Limb (tissue), 2 donors: ENCODE measurements around the gene PRDX6.
A peak's percentile ranks its signal among the peaks of the same experiment; 100 is the strongest.
"Not testable (repeated sequence)": the region's sequence is repeated elsewhere in the genome, so short reads cannot be mapped to it uniquely, and the experiment has no call there.

Experiments used
- DNase-seq, 2 donors: peaks; one replicate each; pipeline ENCODE4 v3.0.0-alpha.2; 2016; ENCODE audit errors: extremely low spot score in 2 of 2

Gene PRDX6, protein sequence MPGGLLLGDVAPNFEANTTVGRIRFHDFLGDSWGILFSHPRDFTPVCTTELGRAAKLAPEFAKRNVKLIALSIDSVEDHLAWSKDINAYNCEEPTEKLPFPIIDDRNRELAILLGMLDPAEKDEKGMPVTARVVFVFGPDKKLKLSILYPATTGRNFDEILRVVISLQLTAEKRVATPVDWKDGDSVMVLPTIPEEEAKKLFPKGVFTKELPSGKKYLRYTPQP

GRCh38 chr1:173477286-173478093, at the start of gene PRDX6:
Gene PRDX6 (plus strand): TSS chr1:173477335. CDS start chr1:173477398, 63 bp downstream.
- DNase-seq, result peak in 1 of 2 donors; percentile 82

DNA sequence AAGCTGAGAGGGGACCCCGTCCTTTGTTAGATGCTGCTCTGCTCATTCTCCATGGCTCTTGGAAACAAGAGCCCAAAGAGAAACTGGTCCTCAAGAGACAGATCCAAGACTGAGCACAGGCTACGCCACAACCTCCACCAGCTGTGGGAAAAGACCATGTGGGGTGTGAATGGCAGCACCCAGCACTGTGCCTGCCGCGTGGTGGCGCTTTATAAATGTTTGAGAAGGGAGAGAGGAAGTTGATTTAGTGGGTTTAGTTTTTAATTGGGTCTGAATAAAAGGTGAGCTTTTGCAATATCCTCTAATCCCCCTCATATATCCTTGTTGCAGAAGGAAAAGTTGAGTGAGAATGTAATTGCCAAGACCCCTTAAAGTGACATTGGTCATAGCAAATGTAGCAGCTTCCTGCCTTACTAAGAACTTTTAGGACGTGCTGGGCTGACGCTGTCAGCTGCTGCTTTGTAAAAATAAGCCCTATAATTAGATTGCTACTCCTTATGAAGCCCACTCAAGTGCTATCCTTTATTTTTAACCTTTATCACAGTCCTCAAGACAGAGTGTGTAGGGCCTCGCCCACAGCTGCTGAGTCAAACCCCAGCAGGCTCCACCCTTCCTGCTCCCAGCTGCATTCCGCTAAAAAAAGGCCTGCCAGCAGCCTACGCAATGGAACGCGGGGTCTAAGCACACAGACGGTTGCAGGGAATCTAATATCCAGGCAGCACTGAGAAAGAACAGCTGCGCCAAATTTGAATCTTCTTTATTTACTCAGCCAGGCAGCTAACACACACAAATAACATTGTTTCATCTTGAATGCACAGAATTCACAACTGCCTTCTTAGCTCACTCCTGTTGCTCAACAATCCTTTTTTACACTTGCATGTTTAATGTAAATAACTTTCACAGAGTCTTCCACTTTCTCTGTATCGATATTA, 47.4 kb upstream of the PRDX6 start:
- peak; percentile 89 to 97 for DNase-seq

DNA sequence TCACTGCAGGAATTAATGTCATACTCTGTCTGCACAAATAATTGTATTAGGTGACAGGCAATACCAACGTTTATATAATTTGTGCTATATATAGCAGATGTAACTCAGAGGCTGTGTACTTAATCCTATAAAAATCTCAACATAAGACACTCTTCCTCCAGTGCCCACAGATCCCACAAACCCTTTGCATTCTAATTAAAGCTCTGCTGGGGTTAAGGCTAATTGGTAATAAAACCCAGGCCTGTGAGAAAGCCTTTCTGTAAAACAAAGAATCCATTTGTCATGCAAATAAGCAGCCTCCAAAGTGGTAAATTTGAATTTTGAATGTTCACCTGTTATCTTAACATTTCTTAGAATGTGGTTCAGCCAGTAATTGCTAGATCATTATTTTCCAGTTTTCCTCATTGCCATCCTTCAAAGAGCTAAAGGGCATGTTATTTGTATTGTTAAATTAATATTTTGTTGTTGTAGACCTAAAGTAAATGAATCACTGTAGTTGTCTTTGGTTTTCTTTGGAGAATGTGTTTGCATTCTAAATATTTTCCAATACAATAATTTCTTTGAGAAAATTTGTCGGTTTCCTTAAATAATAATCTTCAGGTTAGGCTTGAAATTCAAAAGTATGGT, 46.3 kb upstream of the PRDX6 start:
- DNase-seq, result no peak

- DNase-seq, result peak; percentile 87
Observed at GRCh38 chr1:173431304-173432045, 45.7 kb upstream of the PRDX6 start.

GRCh38 chr1:173432331-173432730, 44.8 kb upstream of the PRDX6 start:
- DNase-seq, result no peak

GRCh38 chr1:173433751-173434326, 43.3 kb upstream of the PRDX6 start:
- DNase-seq, result no peak

DNA sequence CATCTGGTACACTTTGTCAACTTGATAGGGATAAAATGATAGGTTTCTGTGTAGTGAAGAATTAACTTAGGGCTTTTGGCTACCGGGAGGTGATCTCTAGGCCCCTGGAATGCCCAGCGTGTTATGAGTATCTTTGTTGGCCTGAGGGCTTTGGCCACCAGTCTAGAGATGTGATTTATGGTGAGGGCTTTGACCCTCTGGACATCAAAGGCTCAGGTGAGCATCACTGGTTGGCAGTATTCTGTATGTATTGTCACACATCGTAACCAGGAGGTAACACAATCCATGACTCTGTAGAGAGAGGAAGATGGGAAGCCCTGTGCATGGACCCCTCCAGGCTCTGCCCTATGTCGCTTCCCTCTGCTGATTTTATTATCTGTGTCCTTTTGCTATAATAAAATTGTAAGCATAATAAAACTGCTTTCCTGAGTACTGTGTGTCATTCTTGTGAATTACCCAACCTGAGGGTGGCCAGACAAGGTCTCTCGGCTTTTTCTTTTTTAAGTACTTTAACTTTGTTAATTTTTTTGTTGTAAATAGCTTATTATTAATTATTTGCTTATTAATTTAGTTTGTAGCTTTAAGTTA, 40.2 kb upstream of the PRDX6 start:
- DNase-seq, result no peak

DNA sequence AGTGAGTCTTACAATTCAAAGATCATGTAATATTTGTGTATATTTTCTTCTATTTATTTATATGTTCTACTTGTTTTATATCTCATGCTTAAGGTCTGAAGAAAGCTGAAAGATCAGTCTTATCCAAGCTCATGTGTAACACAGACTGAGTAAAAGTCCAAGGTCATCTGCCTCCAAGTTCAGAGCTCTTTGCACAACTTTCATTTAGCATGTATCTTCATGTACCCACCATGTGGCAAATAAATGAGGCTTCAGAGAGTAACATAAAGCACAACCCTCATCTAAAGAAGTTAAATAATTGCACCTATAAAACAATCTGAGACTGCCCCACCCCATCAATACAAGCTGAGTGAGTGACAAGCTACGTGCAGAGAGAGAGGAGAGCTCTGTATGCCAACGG, 38.5 kb upstream of the PRDX6 start:
- no peak for DNase-seq

GRCh38 chr1:173440430-173440829, 36.7 kb upstream of the PRDX6 start:
- DNase-seq, result no peak

DNA sequence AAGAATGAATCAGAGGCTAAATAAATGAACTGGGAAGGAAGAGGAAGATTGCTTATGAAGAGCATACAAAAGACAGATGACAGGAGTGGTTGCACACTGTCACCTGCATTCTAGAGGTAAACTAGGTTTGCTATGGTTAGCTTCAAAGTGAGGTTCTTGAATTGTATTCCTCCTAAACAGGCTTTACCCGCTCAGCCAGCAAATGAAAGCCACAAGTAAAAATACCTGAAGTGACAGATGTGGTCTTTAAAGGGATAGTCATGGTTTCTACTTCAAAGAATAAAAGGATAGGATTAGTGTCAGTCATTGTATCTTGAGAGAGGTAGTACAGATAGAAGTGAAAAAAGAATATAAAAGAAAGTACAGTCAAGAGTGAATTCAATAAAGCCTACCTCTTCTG, 32.4 kb upstream of the PRDX6 start:
- DNase-seq, result no peak

GRCh38 chr1:173445164-173445563, 32.0 kb upstream of the PRDX6 start:
- DNase-seq, result no peak

DNA sequence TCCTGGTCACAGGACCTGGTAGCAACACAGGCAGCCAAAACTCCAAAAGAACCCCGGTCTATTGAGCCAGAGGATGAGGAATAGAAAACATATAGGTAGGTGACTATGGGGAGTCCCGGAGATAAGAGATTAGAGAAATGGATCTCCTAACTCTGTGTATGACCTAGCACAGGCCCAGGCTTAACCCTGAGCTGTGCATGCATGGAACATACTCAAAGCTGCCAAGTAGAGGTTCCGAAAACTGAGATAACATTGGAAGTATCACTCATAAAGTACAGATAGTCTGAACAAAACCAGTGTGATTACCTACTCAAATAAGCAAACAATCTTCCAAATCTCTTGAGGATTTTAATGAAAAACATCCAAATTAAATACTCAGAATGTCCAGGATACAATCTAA, 31.5 kb upstream of the PRDX6 start:
- no peak for DNase-seq

DNA sequence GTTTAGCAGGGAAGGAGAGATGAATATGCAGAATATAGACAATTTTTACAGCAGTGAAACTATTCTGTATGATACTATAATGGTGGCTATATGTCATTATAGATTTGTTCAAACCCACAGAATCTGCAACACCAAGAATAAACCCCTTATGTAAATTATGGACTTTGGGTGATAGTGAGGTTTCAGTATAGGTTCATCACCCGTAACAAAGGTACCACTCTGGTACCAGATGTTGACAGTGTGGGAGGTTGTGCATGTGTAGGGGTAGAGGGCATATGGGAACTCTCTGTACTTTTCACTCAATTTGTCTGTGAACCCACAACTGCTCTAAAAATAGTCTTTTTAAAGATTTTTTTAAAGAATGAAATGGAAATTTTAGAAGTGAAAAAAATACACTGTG, 29.9 kb upstream of the PRDX6 start:
- no peak for DNase-seq

GRCh38 chr1:173448945-173449344, 28.2 kb upstream of the PRDX6 start:
- no peak for DNase-seq

DNA sequence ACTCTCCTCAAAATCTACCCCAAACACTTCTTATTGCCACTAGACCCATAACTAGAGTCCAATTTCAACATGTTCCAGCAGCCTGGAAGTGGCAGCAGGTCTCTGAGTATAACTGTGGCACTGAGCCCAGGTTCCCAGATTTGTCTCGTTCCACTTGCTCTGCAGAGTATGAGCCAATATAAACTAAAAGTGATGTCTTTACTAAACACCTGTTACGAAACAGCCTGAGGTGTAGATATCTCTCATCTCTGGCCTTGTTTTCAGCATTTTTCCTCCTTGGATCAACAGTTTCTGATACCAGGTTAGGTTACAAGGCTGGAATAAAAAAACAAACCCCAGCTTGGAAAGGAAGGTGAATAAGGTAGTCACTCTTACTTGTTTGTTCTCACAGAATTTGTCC, 25.2 kb upstream of the PRDX6 start:
- no peak for DNase-seq

- DNase-seq, result no peak
Observed at GRCh38 chr1:173453982-173454381, 23.2 kb upstream of the PRDX6 start.

GRCh38 chr1:173454966-173455524, 22.1 kb upstream of the PRDX6 start:
- no peak for DNase-seq

GRCh38 chr1:173459885-173460284, 17.2 kb upstream of the PRDX6 start:
- no peak for DNase-seq

DNA sequence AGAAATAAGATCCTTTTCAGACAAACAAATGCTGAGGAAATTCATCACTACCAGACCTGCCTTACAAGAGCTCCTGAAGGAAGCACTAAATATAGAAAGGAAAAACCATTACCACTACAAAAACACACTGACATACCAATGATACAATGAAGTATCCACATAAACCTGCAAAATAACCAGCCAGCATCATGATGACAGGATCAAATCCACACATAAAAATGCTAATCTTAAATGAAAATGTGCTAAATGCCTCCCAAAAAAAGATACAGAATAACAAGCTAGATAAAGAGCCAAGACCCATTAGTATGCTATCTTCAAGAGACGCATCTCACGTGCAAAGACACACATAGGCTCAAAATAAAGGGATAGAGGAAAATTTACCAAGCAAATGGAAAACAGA, 14.5 kb upstream of the PRDX6 start:
- DNase-seq, result not testable (repeated sequence)

- DNase-seq, result not testable (repeated sequence)
Observed at GRCh38 chr1:173464185-173464584, 12.9 kb upstream of the PRDX6 start.
